HepG2 (cell line): ENCODE results near the gene SPATA25. TPM values are rescaled to one million over a fixed set of nuclear protein-coding genes. Genes with fewer than 3 reads are reported as not detected.

Source experiments
- ASH2L ChIP-seq: fragments of 300-600, 200-600 bp; sonication (generic); IDR thresholded peaks from 2 replicates; pipeline ENCODE4 v1.7.0; 2017; ENCODE audit warnings: low read depth, mild to moderate bottlenecking, moderate library complexity, mixed read lengths, low read length; ENCODE audit not compliant: insufficient read length
- CBX1 ChIP-seq: IDR thresholded peaks from one replicate; pipeline ENCODE4 v1.6.1; 2016; ENCODE audit warnings: antibody characterized with exemption, low read depth
- EP300 ChIP-seq, 3 experiments: sonication (generic) in 1 of 3; formaldehyde crosslinking in 1 of 3; IDR thresholded peaks; 2 replicates each; pipeline versions ENCODE4 v1.5.1 to v1.6.1; 2011 to 2020; ENCODE audit warnings: low read depth in 2 of 3, low read length in 2 of 3, borderline replicate concordance in 1 of 3, improper control_type of control experiment in 1 of 3, mild to moderate bottlenecking in 1 of 3, missing genetic modification reagents in 1 of 3, moderate library complexity in 1 of 3
- ERF ChIP-seq: IDR thresholded peaks from 2 replicates; pipeline ENCODE4 v1.6.1; 2018; ENCODE audit warnings: missing biosample characterization, missing genetic modification reagents
- GPN1 ChIP-seq: sonication (generic); formaldehyde crosslinking; IDR thresholded peaks from 2 replicates; pipeline ENCODE4 v1.5.1; 2020; ENCODE audit warnings: missing genetic modification reagents, borderline replicate concordance
- HNRNPK ChIP-seq: fragments of 200-400 bp; formaldehyde crosslinking; IDR thresholded peaks from 2 replicates; pipeline ENCODE4 v1.6.1; 2018; ENCODE audit warnings: low read length, low read depth, moderate library complexity, mild to moderate bottlenecking; ENCODE audit not compliant: poor library complexity, severe bottlenecking
- MEIS2 ChIP-seq: sonication (generic); formaldehyde crosslinking; IDR thresholded peaks from 2 replicates; pipeline ENCODE4 v1.9.0; 2021; ENCODE audit warnings: mild to moderate bottlenecking, missing genetic modification reagents
- SAFB2 ChIP-seq: sonication (generic); formaldehyde crosslinking; IDR thresholded peaks from 2 replicates; pipeline ENCODE4 v1.5.1; 2020; ENCODE audit warnings: missing genetic modification reagents, low read depth, mild to moderate bottlenecking, borderline replicate concordance
- SIX1 ChIP-seq: sonication (generic); formaldehyde crosslinking; IDR thresholded peaks from 2 replicates; pipeline ENCODE4 v1.4.0; 2020; ENCODE audit warnings: missing genetic modification reagents, borderline replicate concordance
- SNAPC2 ChIP-seq: sonication (generic); formaldehyde crosslinking; IDR thresholded peaks from 2 replicates; pipeline ENCODE4 v1.8.1; 2022; ENCODE audit warnings: mild to moderate bottlenecking, missing genetic modification reagents
- SSRP1 ChIP-seq: IDR thresholded peaks from 2 replicates; pipeline ENCODE4 v1.6.1; 2016; ENCODE audit warnings: control low read depth
- ZFX ChIP-seq: sonication (generic); formaldehyde crosslinking; IDR thresholded peaks from 2 replicates; pipeline ENCODE4 v1.4.0; 2020; ENCODE audit warnings: mild to moderate bottlenecking, low read depth, missing genetic modification reagents, moderate library complexity
- ZNF224 ChIP-seq: sonication (generic); formaldehyde crosslinking; IDR thresholded peaks from 2 replicates; pipeline ENCODE4 v1.5.0; 2020; ENCODE audit warnings: mild to moderate bottlenecking, missing genetic modification reagents
- ZNF354B ChIP-seq: sonication (generic); formaldehyde crosslinking; IDR thresholded peaks from 2 replicates; pipeline ENCODE4 v1.8.0; 2022; ENCODE audit warnings: mild to moderate bottlenecking, missing genetic modification reagents
- ZNF746 ChIP-seq: sonication (generic); formaldehyde crosslinking; IDR thresholded peaks from 2 replicates; pipeline ENCODE4 v1.8.0; 2022; ENCODE audit warnings: mild to moderate bottlenecking, missing genetic modification reagents
- ZNF780A ChIP-seq: sonication (generic); formaldehyde crosslinking; IDR thresholded peaks from 2 replicates; pipeline ENCODE4 v1.8.0; 2022; ENCODE audit warnings: mild to moderate bottlenecking, missing genetic modification reagents, moderate library complexity
- ZNF83 ChIP-seq: sonication (generic); formaldehyde crosslinking; IDR thresholded peaks from 2 replicates; pipeline ENCODE4 v1.4.0; 2020; ENCODE audit warnings: missing genetic modification reagents, mild to moderate bottlenecking, borderline replicate concordance
- polyA plus RNA-seq, 8 experiments: library from polyadenylated mRNA; depleted of rRNA in 3 of 8; stranded (reverse) in 7 of 8; unstranded in 1 of 8; fragments of >200 nt; fragmentation: Illumina TruSeq in 4 of 8; extraction: Trizol in 4 of 8; gene quantifications; 2 replicates each; pipeline versions ENCODE4 v1.2.1 to v1.2.3, GENCODE V29; 2011 to 2016; ENCODE audit warnings: low read depth in 4 of 8, missing spikeins in 1 of 8, mixed read lengths in 1 of 8; ENCODE audit not compliant: insufficient read depth in 1 of 8
- total RNA-seq, 5 experiments: library from RNA; depleted of rRNA; stranded (reverse); fragments of >200 nt; fragmentation: Illumina TruSeq; extraction: Trizol; gene quantifications; 2 replicates each; pipeline ENCODE4 v1.2.3, GENCODE V29; 2016; ENCODE audit warnings: low read depth in 1 of 5
- TF ChIP-seq, protein P1 (sequence below): sonication (generic); formaldehyde crosslinking; IDR thresholded peaks from 2 replicates; pipeline ENCODE4 v1.5.0; 2020; ENCODE audit warnings: missing genetic modification reagents
- TF ChIP-seq, protein P2 (sequence below): IDR thresholded peaks from 2 replicates; pipeline ENCODE4 v1.6.1; 2016; ENCODE audit warnings: missing compliant biosample characterization, missing genetic modification reagents, borderline replicate concordance
- TF ChIP-seq, protein P3 (sequence below): sonication (generic); formaldehyde crosslinking; conservative IDR thresholded peaks from 2 replicates; pipeline ENCODE4 v1.5.0; 2020; ENCODE audit warnings: missing genetic modification reagents

SPATA25 gene
- total and polyA plus RNA-seq, 2 of the 13 experiments (the other 11 are each of a cell fraction or from before 2014, with no cell fraction given), result 4.8 to 7.6 TPM

DNA sequence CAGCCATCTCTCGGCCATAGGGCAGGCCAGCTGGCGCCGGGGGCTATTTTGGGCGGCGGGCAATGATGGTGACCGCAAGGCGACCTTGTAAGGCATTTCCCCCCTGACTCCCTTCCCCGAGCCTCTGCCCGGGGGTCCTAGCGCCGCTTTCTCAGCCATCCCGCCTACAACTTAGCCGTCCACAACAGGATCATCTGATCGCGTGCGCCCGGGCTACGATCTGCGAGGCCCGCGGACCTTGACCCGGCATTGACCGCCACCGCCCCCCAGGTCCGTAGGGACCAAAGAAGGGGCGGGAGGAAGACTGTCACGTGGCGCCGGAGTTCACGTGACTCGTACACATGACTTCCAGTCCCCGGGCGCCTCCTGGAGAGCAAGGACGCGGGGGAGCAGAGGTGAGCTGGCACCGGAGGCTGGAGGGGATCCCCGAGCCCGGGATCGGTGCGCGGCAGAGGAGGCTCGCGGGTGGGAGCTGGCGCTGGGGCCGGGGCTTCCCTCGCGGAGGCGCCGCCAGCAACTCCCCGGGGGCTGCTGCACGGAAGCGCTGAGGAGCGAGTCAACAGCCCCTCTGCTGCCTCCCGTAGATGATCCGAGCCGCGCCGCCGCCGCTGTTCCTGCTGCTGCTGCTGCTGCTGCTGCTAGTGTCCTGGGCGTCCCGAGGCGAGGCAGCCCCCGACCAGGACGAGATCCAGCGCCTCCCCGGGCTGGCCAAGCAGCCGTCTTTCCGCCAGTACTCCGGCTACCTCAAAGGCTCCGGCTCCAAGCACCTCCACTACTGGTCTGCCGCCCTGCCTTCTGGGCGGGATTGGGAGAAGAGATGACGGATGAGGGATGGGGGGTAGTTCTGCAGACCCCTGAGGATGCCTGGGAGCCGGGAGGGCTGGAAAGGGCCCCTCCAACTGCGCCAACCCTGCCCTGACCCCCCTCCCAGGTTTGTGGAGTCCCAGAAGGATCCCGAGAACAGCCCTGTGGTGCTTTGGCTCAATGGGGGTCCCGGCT, 3.9 kb upstream of the SPATA25 start, which contains the start of the genes CTSA and NEURL2 (continued):
- TF ChIP-seq EP300 (IDR thresholded peaks at IDR 0.05; ENCODE audit: low read depth in 2 of 2, low read length in 2 of 2) (peak; percentile 87 to 97), EP300 (CRISPR knock-in tag; IDR thresholded peaks at IDR 0.05; ENCODE audit: borderline replicate concordance) (peak; percentile 95), ASH2L (peak; percentile 75), SAFB2 (CRISPR knock-in tag) (peak; percentile 99), ZNF224 (peak; percentile 88), MEIS2 (CRISPR knock-in tag) (peak; percentile 97), HNRNPK (peak; percentile 64), ERF (CRISPR knock-in tag) (peak; percentile 99), ZFX (CRISPR knock-in tag) (peak; percentile 88), SIX1 (CRISPR knock-in tag) (peak; percentile 87; the same call in 1 of the 2 replicates), GPN1 (CRISPR knock-in tag) (peak; percentile 27; the same call in 1 of the 2 replicates), ZNF780A (CRISPR knock-in tag) (peak; percentile 99), CBX1 (peak; percentile 99), ZNF746 (peak; percentile 94), SSRP1 (peak; percentile 89; the same call in 1 of the 2 replicates), SNAPC2 (CRISPR knock-in tag) (peak; percentile 95; the same call in 1 of the 2 replicates), ZNF83 (CRISPR knock-in tag) (peak; percentile 32; the same call in 1 of the 2 replicates), ZNF354B (CRISPR knock-in tag) (peak; percentile 99)
- TF ChIP-seq, protein P1, sequence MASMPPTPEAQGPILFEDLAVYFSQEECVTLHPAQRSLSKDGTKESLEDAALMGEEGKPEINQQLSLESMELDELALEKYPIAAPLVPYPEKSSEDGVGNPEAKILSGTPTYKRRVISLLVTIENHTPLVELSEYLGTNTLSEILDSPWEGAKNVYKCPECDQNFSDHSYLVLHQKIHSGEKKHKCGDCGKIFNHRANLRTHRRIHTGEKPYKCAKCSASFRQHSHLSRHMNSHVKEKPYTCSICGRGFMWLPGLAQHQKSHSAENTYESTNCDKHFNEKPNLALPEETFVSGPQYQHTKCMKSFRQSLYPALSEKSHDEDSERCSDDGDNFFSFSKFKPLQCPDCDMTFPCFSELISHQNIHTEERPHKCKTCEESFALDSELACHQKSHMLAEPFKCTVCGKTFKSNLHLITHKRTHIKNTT (CRISPR knock-in tag), result no peak
- TF ChIP-seq, protein P2, sequence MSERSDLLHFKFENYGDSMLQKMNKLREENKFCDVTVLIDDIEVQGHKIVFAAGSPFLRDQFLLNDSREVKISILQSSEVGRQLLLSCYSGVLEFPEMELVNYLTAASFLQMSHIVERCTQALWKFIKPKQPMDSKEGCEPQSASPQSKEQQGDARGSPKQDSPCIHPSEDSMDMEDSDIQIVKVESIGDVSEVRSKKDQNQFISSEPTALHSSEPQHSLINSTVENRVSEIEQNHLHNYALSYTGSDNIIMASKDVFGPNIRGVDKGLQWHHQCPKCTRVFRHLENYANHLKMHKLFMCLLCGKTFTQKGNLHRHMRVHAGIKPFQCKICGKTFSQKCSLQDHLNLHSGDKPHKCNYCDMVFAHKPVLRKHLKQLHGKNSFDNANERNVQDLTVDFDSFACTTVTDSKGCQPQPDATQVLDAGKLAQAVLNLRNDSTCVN (CRISPR knock-in tag), result peak; percentile 96
- TF ChIP-seq, protein P3, sequence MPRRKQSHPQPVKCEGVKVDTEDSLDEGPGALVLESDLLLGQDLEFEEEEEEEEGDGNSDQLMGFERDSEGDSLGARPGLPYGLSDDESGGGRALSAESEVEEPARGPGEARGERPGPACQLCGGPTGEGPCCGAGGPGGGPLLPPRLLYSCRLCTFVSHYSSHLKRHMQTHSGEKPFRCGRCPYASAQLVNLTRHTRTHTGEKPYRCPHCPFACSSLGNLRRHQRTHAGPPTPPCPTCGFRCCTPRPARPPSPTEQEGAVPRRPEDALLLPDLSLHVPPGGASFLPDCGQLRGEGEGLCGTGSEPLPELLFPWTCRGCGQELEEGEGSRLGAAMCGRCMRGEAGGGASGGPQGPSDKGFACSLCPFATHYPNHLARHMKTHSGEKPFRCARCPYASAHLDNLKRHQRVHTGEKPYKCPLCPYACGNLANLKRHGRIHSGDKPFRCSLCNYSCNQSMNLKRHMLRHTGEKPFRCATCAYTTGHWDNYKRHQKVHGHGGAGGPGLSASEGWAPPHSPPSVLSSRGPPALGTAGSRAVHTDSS (CRISPR knock-in tag), result 0 out of 2 replicates have a peak, but pooled peaks have one; percentile 16
